Adrenal gland (tissue), 5 donors: Measurements from ENCODE around the gene SPAM1.

ENCODE experiments used
- CTCF ChIP-seq, 6 experiments: fragments of 450-650 bp in 4 of 6; fragments of 200-600 bp in 2 of 6; sonication (generic) in 1 of 6; IDR thresholded peaks; 1 replicate in 5 of 6; 2 replicates in 1 of 6; pipeline versions ENCODE4 v1.5.1 to v1.8.0; 2016 to 2021; ENCODE audit warnings: antibody characterized with exemption in 6 of 6, mild to moderate bottlenecking in 2 of 6, moderate library complexity in 1 of 6
- POLR2A ChIP-seq, 2 donors: fragments of 450-650 bp; IDR thresholded peaks; one replicate each; pipeline ENCODE4 v1.6.1; 2017; ENCODE audit warnings: antibody characterized with exemption in 2 of 2, mild to moderate bottlenecking in 2 of 2, moderate library complexity in 1 of 2
- donor health status: DM: no; HTN: no; CAD: no.

- no peak for TF ChIP-seq CTCF (IDR thresholded peaks at IDR 0.05)
- no peak for TF ChIP-seq POLR2A (IDR thresholded peaks at IDR 0.05)
These were observed 1.4 kb upstream of the SPAM1 start for GRCh38 chr7:123923599-123923998.
